Neural crest cell (in vitro differentiated cells): ENCODE measurements around the gene BCAR1. TPM values are rescaled to one million over a fixed set of nuclear protein-coding genes. Genes with fewer than 3 reads are reported as not detected.

Experiments used
- DNase-seq: peaks from one replicate; pipeline ENCODE4 v3.0.0; 2021; ENCODE audit warnings: low read depth, mixed read lengths, low spot score
- H3K27ac Mint-ChIP-seq: one replicate; pipeline ENCODE4 v1.8.0; 2021; ENCODE audit warnings: mild to moderate bottlenecking, mixed read lengths; ENCODE audit not compliant: unreplicated experiment
- H3K27me3 Mint-ChIP-seq: 2 replicates; pipeline ENCODE4 v1.8.0; 2021; ENCODE audit warnings: low read depth, mild to moderate bottlenecking, mixed read lengths
- H3K36me3 Mint-ChIP-seq: 2 replicates; pipeline ENCODE4 v1.8.0; 2021; ENCODE audit warnings: low read depth, mild to moderate bottlenecking, mixed read lengths
- H3K4me1 Mint-ChIP-seq: 2 replicates; pipeline ENCODE4 v1.8.0; 2021; ENCODE audit warnings: mixed read lengths
- H3K4me3 Mint-ChIP-seq: one replicate; pipeline ENCODE4 v1.8.0; 2021; ENCODE audit warnings: mild to moderate bottlenecking, mixed read lengths
- H3K9me3 Mint-ChIP-seq: 2 replicates; pipeline ENCODE4 v1.8.0; 2021; ENCODE audit warnings: mixed read lengths
- CTCF ChIP-seq: fragments of 200-600 bp; sonication (generic); conservative IDR thresholded peaks from 2 replicates; pipeline ENCODE4 v1.5.0; 2021; ENCODE audit warnings: antibody characterized with exemption, mild to moderate bottlenecking
- total RNA-seq: library from RNA; stranded (reverse); gene quantifications from 2 replicates; pipeline ENCODE4 v1.2.1, GENCODE V29; 2021

Gene BCAR1
- total RNA-seq, 1 donor from 2014 or later: 63.8 TPM

GRCh38 chr16:75197522-75198134 lies 53.8 kb downstream of the BCAR1 start:
- H3K4me1 Mint-ChIP-seq: peaks cover 15% of the 10 kb centered on the region
- H3K9me3 Mint-ChIP-seq: no peaks in the 10 kb centered on the region
- no peaks in the 10 kb centered on the region for H3K27me3 Mint-ChIP-seq
- no peak overlapping the region for H3K27ac Mint-ChIP-seq
- no peak for DNase-seq
- no peaks in the 10 kb centered on the region for H3K36me3 Mint-ChIP-seq
- H3K4me3 Mint-ChIP-seq: no peak overlapping the region
- TF ChIP-seq CTCF: no peak

DNA sequence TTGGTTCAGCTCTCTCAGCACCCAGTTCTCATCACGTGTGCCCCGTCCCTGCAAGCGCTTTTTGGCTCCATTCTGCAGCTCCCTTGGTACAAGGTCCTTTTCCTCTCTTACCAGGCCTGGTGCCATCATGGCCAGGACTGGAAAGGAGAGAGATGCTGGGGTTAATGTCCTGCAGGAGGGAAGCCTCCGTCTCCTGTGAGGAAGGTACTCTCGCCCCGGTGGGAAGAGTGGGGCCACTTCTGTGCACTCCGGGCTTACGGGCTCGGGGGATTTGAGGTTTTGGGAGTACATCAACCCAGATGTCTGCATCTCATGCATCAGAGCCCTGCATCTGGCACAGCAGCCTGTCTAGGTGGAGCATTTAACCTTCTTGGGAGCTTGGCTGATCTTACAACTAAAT lies 54.6 kb downstream of the BCAR1 start:
- Mint-ChIP-seq H3K27ac (no peak overlapping the region), H3K4me1 (peaks cover 12% of the 10 kb centered on the region), H3K27me3 (no peaks in the 10 kb centered on the region), H3K36me3 (no peaks in the 10 kb centered on the region), H3K9me3 (no peaks in the 10 kb centered on the region), H3K4me3 (no peak overlapping the region)
- no peak for TF ChIP-seq CTCF
- no peak for DNase-seq

DNA sequence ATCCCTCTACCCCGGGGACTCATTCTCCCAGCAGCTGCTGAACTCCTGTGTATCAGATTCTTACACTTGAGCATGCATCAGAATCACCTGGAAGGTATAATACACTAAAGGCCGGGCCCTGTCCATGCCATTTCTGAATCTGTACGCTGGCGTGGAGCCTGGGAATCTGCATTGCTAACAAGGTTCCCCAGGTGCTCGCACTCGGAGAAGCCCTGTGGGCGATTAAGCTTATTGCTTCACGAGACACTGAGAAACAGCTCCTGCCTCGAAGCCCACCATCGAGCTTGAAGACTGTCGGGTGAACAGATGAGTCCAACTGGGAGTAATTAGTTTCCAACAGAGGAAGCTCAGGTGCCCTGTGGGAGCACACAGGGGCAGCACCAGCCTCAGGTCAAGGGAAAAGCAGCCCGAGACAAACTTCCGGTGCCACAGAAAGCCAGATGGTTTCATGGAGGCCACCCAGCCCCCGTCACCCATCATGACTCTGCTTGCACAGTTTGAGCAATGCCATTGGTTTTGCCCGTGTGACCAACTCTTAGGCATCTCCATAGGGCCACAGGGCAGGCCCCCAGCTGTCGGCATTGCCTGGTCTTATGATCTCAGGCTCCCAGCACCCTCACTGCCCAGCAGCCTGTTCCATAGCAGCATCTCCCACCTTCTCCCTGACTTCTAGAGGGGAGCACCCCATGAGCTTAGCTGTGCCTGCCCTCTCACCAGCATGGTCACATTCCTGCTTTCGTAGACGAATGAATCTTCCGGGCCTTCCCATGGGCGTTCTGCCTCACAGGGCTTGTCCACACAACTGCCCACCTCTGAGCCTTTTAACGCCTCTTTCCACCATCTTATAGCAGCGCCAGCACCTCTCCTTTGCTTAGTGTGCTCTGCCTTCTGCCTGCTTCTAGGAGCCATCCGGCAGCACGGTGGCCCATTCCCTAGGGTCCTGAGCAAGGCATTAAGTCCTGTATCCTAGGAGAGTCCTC lies 55.3 kb downstream of the BCAR1 start:
- no peaks in the 10 kb centered on the region for H3K27me3 Mint-ChIP-seq
- H3K9me3 Mint-ChIP-seq: no peaks in the 10 kb centered on the region
- H3K36me3 Mint-ChIP-seq: no peaks in the 10 kb centered on the region
- H3K4me3 Mint-ChIP-seq: no peak overlapping the region
- peaks cover 10% of the 10 kb centered on the region for H3K4me1 Mint-ChIP-seq
- no peak for DNase-seq
- TF ChIP-seq CTCF: no peak
- no peak overlapping the region for H3K27ac Mint-ChIP-seq

GRCh38 chr16:75193730-75194444 lies 57.5 kb downstream of the BCAR1 start:
- DNase-seq: no peak
- Mint-ChIP-seq H3K27ac (peak overlapping the region; percentile 36), H3K9me3 (peaks cover 4% of the 10 kb centered on the region), H3K4me1 (peaks cover 6% of the 10 kb centered on the region), H3K4me3 (no peak overlapping the region), H3K27me3 (peaks cover 3% of the 10 kb centered on the region), H3K36me3 (no peaks in the 10 kb centered on the region)
- TF ChIP-seq CTCF: no peak

GRCh38 chr16:75193265-75193650 lies 58.2 kb downstream of the BCAR1 start:
- Mint-ChIP-seq H3K36me3 (no peaks in the 10 kb centered on the region), H3K9me3 (peaks cover 4% of the 10 kb centered on the region), H3K4me3 (no peak overlapping the region), H3K27me3 (peaks cover 3% of the 10 kb centered on the region), H3K4me1 (peaks cover 3% of the 10 kb centered on the region), H3K27ac (peak overlapping the region; percentile 36)
- no peak for DNase-seq
- no peak for TF ChIP-seq CTCF
